HepG2 (cell line): Measurements from ENCODE around the gene ACSM6. TPM values are rescaled to one million over a fixed set of nuclear protein-coding genes. Genes with fewer than 3 reads are reported as not detected.

Experiments
- AFF4 ChIP-seq: sonication (generic); formaldehyde crosslinking; IDR thresholded peaks from 2 replicates; pipeline ENCODE4 v1.4.0; 2020; ENCODE audit warnings: missing genetic modification reagents
- CBFB ChIP-seq: sonication (generic); formaldehyde crosslinking; IDR thresholded peaks from 2 replicates; pipeline ENCODE4 v1.4.0; 2020; ENCODE audit warnings: missing genetic modification reagents
- ELF1 ChIP-seq: sonication (generic); formaldehyde crosslinking; IDR thresholded peaks from 2 replicates; pipeline ENCODE4 v1.4.0; 2020; ENCODE audit warnings: missing genetic modification reagents
- GFI1 ChIP-seq: sonication (generic); formaldehyde crosslinking; IDR thresholded peaks from 2 replicates; pipeline ENCODE4 v1.5.0; 2020; ENCODE audit warnings: missing genetic modification reagents, mild to moderate bottlenecking, borderline replicate concordance
- ISL2 ChIP-seq: sonication (generic); formaldehyde crosslinking; IDR thresholded peaks from 2 replicates; pipeline ENCODE4 v1.5.0; 2020; ENCODE audit warnings: missing genetic modification reagents
- JUND ChIP-seq: sonication (generic); formaldehyde crosslinking; IDR thresholded peaks from 2 replicates; pipeline ENCODE4 v1.8.0; 2022; ENCODE audit warnings: mild to moderate bottlenecking, missing genetic modification reagents
- NFIC ChIP-seq: IDR thresholded peaks from 2 replicates; pipeline ENCODE4 v1.6.1; 2012; ENCODE audit warnings: mild to moderate bottlenecking, low read length, inconsistent platforms
- NFKBIZ ChIP-seq: IDR thresholded peaks from 2 replicates; pipeline ENCODE4 v1.6.1; 2018; ENCODE audit warnings: missing genetic modification reagents, missing compliant biosample characterization
- PATZ1 ChIP-seq: sonication (generic); formaldehyde crosslinking; IDR thresholded peaks from 2 replicates; pipeline ENCODE4 v1.4.0; 2020; ENCODE audit warnings: missing genetic modification reagents
- RBM22 ChIP-seq: fragments of 200-400 bp; formaldehyde crosslinking; optimal IDR thresholded peaks from 2 replicates; pipeline ENCODE3; 2017; ENCODE audit warnings: mild to moderate bottlenecking, low read length, moderate library complexity
- RXRB ChIP-seq: IDR thresholded peaks from 2 replicates; pipeline ENCODE4 v1.6.1; 2016; ENCODE audit warnings: borderline replicate concordance, missing genetic modification reagents, missing compliant biosample characterization
- SRSF1 ChIP-seq: fragments of 200-400 bp; formaldehyde crosslinking; optimal IDR thresholded peaks from 2 replicates; pipeline ENCODE3; 2017; ENCODE audit warnings: mild to moderate bottlenecking, low read depth, low read length, moderate library complexity
- ZBTB20 ChIP-seq: sonication (generic); formaldehyde crosslinking; IDR thresholded peaks from 2 replicates; pipeline ENCODE4 v1.8.1; 2023; ENCODE audit warnings: missing genetic modification reagents, low read depth, mild to moderate bottlenecking, borderline replicate concordance
- ZBTB7A ChIP-seq: sonication (generic); formaldehyde crosslinking; IDR thresholded peaks from 2 replicates; pipeline ENCODE4 v1.8.0; 2022; ENCODE audit warnings: mild to moderate bottlenecking, missing genetic modification reagents
- ZIK1 ChIP-seq: sonication (generic); formaldehyde crosslinking; IDR thresholded peaks from 2 replicates; pipeline ENCODE4 v1.5.0; 2020; ENCODE audit warnings: mild to moderate bottlenecking, low read depth, missing genetic modification reagents, borderline replicate concordance
- ZMYM2 ChIP-seq: sonication (generic); formaldehyde crosslinking; IDR thresholded peaks from 2 replicates; pipeline ENCODE4 v1.8.0; 2022; ENCODE audit warnings: mild to moderate bottlenecking, missing genetic modification reagents
- ZNF230 ChIP-seq: sonication (generic); formaldehyde crosslinking; IDR thresholded peaks from 2 replicates; pipeline ENCODE4 v1.4.0; 2020; ENCODE audit warnings: mild to moderate bottlenecking, missing genetic modification reagents
- ZNF280D ChIP-seq: sonication (generic); formaldehyde crosslinking; IDR thresholded peaks from 2 replicates; pipeline ENCODE4 v1.5.1; 2020; ENCODE audit warnings: mild to moderate bottlenecking, missing genetic modification reagents
- ZNF775 ChIP-seq: sonication (generic); formaldehyde crosslinking; IDR thresholded peaks from 2 replicates; pipeline ENCODE4 v1.4.0; 2020; ENCODE audit warnings: missing genetic modification reagents, mild to moderate bottlenecking, moderate library complexity, borderline replicate concordance
- ZNF850 ChIP-seq: sonication (generic); formaldehyde crosslinking; conservative IDR thresholded peaks from 2 replicates; pipeline ENCODE4 v1.9.0; 2021; ENCODE audit warnings: mild to moderate bottlenecking, missing genetic modification reagents
- polyA plus RNA-seq, 8 experiments: library from polyadenylated mRNA; depleted of rRNA in 3 of 8; stranded (reverse) in 7 of 8; unstranded in 1 of 8; fragments of >200 nt; fragmentation: Illumina TruSeq in 4 of 8; extraction: Trizol in 4 of 8; gene quantifications; 2 replicates each; pipeline versions ENCODE4 v1.2.1 to v1.2.3, GENCODE V29; 2011 to 2016; ENCODE audit warnings: low read depth in 4 of 8, missing spikeins in 1 of 8, mixed read lengths in 1 of 8; ENCODE audit not compliant: insufficient read depth in 1 of 8
- total RNA-seq, 5 experiments: library from RNA; depleted of rRNA; stranded (reverse); fragments of >200 nt; fragmentation: Illumina TruSeq; extraction: Trizol; gene quantifications; 2 replicates each; pipeline ENCODE4 v1.2.3, GENCODE V29; 2016; ENCODE audit warnings: low read depth in 1 of 5

The ACSM6 gene
- total and polyA plus RNA-seq, 2 of the 13 experiments (the other 11 are each of a cell fraction or from before 2014, with no cell fraction given), result not detected

- TF ChIP-seq ZNF280D (CRISPR knock-in tag) (no peak), ZNF775 (CRISPR knock-in tag) (0 out of 2 replicates have a peak, but pooled peaks have one; percentile 37), ZBTB20 (CRISPR knock-in tag) (no peak), NFKBIZ (peak; percentile 90; the same call in 1 of the 2 replicates), RBM22 (peak; percentile 28), NFIC (0 out of 2 replicates have a peak, but pooled peaks have one; percentile 55), SRSF1 (no peak), RXRB (peak; percentile 91), JUND (CRISPR knock-in tag) (peak; percentile 78; the same call in 1 of the 2 replicates), CBFB (CRISPR knock-in tag) (no peak), ZNF230 (CRISPR knock-in tag) (no peak), AFF4 (CRISPR knock-in tag) (0 out of 2 replicates have a peak, but pooled peaks have one; percentile 46), ZNF850 (CRISPR knock-in tag) (no peak), GFI1 (peak; percentile 84), ZBTB7A (CRISPR knock-in tag) (no peak), PATZ1 (CRISPR knock-in tag) (peak; percentile 41), ZMYM2 (CRISPR knock-in tag) (peak; percentile 59; the same call in 1 of the 2 replicates), ISL2 (CRISPR knock-in tag) (peak; percentile 72), ZIK1 (CRISPR knock-in tag) (no peak), ELF1 (CRISPR knock-in tag) (peak; percentile 12; the same call in 1 of the 2 replicates)
These were observed 79.6 kb downstream of the ACSM6 start (continued) for GRCh38 chr10:95273393-95274312.
